Activated CD4-positive, alpha-beta memory T cell treated with anti-CD3 and anti-CD28 coated beads for 36 hours (primary cell): ENCODE data around the gene HHAT. TPM values are rescaled to one million over a fixed set of nuclear protein-coding genes. Genes with fewer than 3 reads are reported as not detected.

Experiments
- CTCF ChIA-PET: fragments of 350-600 bp; sonication (Branson Sonifier 250); formaldehyde crosslinking; loops from one replicate; lab custom pipeline; 2021; ENCODE audit warnings: antibody characterized with exemption, inconsistent platforms; lab: Charles Lee
- POLR2A ChIA-PET: fragments of 350-600 bp; sonication (Branson Sonifier 250); formaldehyde crosslinking; loops from one replicate; lab custom pipeline; 2021; ENCODE audit warnings: antibody characterized with exemption; lab: Charles Lee
- DNase-seq: peaks from one replicate; pipeline ENCODE4 v3.0.0-alpha.2; 2020
- H3K27ac Mint-ChIP-seq: one replicate; pipeline ENCODE4 v1.8.0; 2021; ENCODE audit warnings: mixed read lengths
- H3K27me3 Mint-ChIP-seq: one replicate; pipeline ENCODE4 v1.8.0; 2021; ENCODE audit warnings: mixed read lengths
- H3K36me3 Mint-ChIP-seq: one replicate; pipeline ENCODE4 v1.8.0; 2021; ENCODE audit warnings: mixed read lengths
- H3K4me1 Mint-ChIP-seq: one replicate; pipeline ENCODE4 v1.8.0; 2021; ENCODE audit warnings: low read depth, mixed read lengths
- H3K4me3 Mint-ChIP-seq: one replicate; pipeline ENCODE4 v1.8.0; 2021; ENCODE audit warnings: mild to moderate bottlenecking, mixed read lengths
- H3K9me3 Mint-ChIP-seq: one replicate; pipeline ENCODE4 v1.8.0; 2021; ENCODE audit warnings: mixed read lengths
- intact Hi-C: fragments of 100-400 bp; cut with micrococcal nuclease; formaldehyde crosslinking; loops from one replicate; pipeline ENCODE4 v1.15.1; 2023
- total RNA-seq, 2 experiments: library from RNA; stranded (reverse); gene quantifications; one replicate each; pipeline ENCODE4 v1.2.3, GENCODE V29; 2021

The HHAT gene
- total RNA-seq, 2 experiments from 2014 or later, result 1.6 to 1.8 TPM

DNA sequence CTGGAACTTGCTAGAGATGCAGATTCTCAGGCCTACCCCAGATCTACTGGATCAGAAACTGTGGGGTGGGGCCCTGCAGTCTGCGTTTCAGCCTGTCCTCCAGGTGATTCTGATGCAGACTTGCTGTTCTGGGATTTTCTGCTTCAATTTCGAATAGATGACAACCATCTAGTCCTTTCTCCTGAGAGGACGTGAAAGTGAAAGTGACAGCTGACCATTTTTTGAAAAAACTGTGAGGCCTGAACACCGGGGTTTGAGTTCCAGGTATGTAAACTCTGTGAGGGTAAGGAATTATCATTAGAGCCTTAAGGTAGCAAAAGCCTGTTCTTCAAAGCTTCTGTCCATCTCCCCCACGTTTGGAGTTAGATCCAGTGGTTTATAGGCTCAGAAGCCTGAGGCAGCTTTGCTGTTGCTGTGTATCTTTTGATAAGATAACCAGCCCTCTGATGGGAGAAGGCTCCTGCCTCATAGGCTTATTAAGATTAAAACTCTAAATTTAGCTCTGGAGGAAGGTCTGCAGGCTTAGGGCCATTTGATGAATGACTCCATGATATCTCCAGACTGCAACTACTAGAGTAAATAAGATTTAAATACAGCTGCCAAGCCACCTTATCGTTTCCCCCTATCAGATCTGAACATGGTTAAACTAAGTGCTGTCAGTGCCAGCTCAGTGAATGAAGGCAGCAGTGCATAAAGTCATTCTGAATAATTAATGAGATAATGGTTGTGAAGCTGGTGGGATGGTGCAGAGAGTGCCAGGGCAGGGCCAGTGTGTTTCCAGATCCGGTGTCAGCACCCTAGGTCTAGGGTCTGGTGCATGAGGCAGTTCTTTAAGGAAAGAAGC lies 335.2 kb downstream of the HHAT start:
- intact Hi-C loops, result no loop called here
- DNase-seq, result no peak
- Mint-ChIP-seq H3K4me1 (peaks cover 3% of the 10 kb centered on the region), H3K4me3 (no peak overlapping the region), H3K27me3 (no peaks in the 10 kb centered on the region), H3K36me3 (no peaks in the 10 kb centered on the region), H3K9me3 (peaks cover 5% of the 10 kb centered on the region), H3K27ac (no peak overlapping the region)
- CTCF ChIA-PET, result no interaction called here
- POLR2A ChIA-PET, result no interaction called here

DNA sequence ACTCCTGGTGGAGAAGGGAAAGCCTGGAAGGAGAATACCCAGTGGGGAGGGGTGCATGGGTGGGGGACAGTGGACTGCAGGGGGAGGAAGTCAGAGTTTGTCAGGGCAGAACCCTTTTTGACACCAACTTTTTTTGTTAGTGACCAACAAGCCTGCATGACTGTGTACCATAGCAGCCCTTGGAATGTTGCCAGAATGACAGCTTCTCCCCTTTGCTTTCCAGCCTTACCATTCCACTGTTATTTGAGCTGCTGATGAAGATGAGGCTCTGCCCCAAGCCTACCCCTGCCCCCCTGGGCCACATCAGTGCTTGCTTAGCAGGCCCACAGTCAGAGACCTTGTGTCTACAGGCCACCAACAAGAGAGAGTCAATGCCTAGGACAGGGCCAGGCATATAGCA lies 341.2 kb downstream of the HHAT start:
- H3K4me1 Mint-ChIP-seq, result no peaks in the 10 kb centered on the region
- H3K36me3 Mint-ChIP-seq, result no peaks in the 10 kb centered on the region
- no peak for DNase-seq
- no peak overlapping the region for H3K4me3 Mint-ChIP-seq
- POLR2A ChIA-PET, result no interaction called here
- peaks cover 3% of the 10 kb centered on the region for H3K9me3 Mint-ChIP-seq
- H3K27ac Mint-ChIP-seq, result no peak overlapping the region
- CTCF ChIA-PET, result no interaction called here
- intact Hi-C loops, result no loop called here
- no peaks in the 10 kb centered on the region for H3K27me3 Mint-ChIP-seq

DNA sequence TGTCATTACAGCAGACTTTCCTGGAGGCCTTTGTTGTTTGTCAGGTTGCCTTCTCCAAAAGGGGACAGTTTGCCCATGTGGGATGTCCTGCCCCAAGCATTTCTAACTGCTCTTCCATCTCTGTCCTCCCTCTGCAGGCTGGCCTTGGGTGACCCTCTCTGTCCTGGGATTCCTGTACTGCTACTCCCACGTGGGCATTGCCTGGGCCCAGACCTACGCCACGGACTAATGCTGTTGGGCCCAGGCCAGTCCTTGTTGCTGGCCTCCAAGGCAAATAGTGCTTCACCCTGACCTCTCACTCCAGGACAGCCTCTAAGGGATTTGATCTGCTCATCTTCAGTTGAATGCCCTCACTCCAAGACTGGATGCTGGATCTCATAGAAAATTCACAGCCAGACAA lies 345.4 kb downstream of the HHAT start:
- H3K9me3 Mint-ChIP-seq, result no peaks in the 10 kb centered on the region
- ChIA-PET POLR2A (interaction anchor here (0.7 kb wide), 1 partner anchor 46 kb away, joined by 3 read pairs; no protein-coding TSS in a partner anchor), CTCF (no interaction called here)
- H3K27ac Mint-ChIP-seq, result no peak overlapping the region
- H3K27me3 Mint-ChIP-seq, result no peaks in the 10 kb centered on the region
- intact Hi-C loops, result no loop called here
- no peak for DNase-seq
- no peaks in the 10 kb centered on the region for H3K36me3 Mint-ChIP-seq
- no peak overlapping the region for H3K4me3 Mint-ChIP-seq
- no peaks in the 10 kb centered on the region for H3K4me1 Mint-ChIP-seq

DNA sequence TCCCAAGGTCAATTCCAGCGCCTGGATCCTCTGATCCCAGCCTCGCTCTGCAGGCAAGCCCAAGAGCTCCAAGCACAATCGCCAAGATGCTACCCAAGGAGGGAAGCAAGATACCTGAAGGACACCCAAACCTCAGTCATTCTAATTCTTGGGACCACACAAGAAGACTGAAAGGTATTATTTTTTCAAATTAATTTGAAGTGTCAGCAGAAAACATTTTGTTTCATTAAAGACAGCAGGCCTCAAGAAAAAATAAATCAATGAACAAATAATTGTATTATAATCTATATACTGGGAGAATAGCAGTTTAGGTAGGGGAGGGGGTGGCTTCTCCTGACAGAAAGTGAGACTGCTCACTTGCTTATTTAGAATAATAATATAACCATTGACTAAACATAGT lies 347.8 kb downstream of the HHAT start:
- intact Hi-C loops, result no loop called here
- no peak overlapping the region for H3K4me3 Mint-ChIP-seq
- H3K4me1 Mint-ChIP-seq, result no peaks in the 10 kb centered on the region
- CTCF ChIA-PET, result no interaction called here
- H3K9me3 Mint-ChIP-seq, result no peaks in the 10 kb centered on the region
- no peak for DNase-seq
- H3K27me3 Mint-ChIP-seq, result no peaks in the 10 kb centered on the region
- H3K36me3 Mint-ChIP-seq, result no peaks in the 10 kb centered on the region
- POLR2A ChIA-PET, result no interaction called here
- no peak overlapping the region for H3K27ac Mint-ChIP-seq

DNA sequence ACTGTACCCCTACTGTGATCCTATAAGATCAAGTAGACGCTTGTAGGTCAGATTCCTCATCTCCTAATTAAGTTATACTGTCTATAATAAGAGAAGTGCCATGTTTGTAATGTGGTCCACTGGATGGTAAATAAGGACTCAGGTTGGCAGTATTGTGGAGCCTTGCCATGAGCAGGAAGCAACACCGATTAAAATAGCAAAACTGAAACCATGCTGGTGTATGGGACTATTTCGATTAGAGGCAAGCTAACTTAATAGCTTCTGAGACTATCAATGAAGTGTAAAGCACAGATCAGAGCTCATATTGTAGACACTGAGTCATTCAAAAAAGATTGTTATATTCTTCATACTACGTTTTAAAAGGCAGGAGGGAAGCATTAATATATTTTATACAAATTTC lies 348.8 kb downstream of the HHAT start:
- Mint-ChIP-seq H3K27ac (no peak overlapping the region), H3K4me3 (no peak overlapping the region), H3K4me1 (no peaks in the 10 kb centered on the region), H3K27me3 (no peaks in the 10 kb centered on the region), H3K9me3 (no peaks in the 10 kb centered on the region), H3K36me3 (no peaks in the 10 kb centered on the region)
- intact Hi-C loops, result no loop called here
- ChIA-PET POLR2A (no interaction called here), CTCF (interaction anchor here (0.9 kb wide), 1 partner anchor 12 kb away, joined by 4 read pairs; no protein-coding TSS in a partner anchor)
- no peak for DNase-seq

DNA sequence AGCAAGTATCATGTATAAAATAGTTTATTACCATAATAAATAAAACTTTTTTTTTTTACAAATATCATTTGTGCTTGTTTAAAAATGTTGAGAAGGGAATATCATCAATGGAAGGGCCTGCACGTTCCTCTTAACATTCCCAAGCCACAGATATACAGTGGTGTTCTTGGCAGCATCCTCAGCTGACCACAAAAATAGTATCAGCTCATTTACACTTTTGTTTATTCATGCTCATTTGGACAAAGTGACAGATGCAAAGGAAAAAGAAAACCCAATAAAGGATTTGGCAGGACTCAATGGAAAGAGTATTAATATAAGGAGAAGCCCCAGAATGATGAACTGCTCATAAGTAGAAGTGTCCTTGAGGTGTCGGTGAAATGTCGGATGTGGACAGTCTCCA lies 349.6 kb downstream of the HHAT start:
- DNase-seq, result no peak
- Mint-ChIP-seq H3K4me3 (no peak overlapping the region), H3K9me3 (no peaks in the 10 kb centered on the region), H3K4me1 (no peaks in the 10 kb centered on the region), H3K27ac (no peak overlapping the region), H3K36me3 (no peaks in the 10 kb centered on the region), H3K27me3 (no peaks in the 10 kb centered on the region)
- ChIA-PET POLR2A (no interaction called here), CTCF (interaction anchor here (0.9 kb wide), 1 partner anchor 11 kb away, joined by 4 read pairs; no protein-coding TSS in a partner anchor)
- intact Hi-C loops, result no loop called here

DNA sequence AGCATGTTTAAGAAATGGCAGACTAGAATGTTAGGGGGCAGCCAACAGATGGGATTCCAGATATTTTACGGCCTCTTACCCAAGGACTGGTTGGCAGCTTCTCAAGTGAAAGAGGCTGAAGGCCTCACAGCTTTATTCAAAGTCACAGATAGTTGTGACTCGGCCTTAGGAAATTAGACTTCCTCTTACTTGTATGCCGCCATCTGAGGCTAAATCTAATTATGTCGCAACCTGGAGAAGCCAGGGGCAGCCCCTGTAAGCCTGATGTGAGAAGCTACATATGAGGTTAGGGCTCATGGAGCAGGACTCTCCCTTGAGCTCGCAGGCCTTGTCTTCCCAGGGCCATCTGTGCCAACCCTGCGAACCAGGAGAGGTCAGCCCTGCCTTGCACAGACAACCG lies 352.5 kb downstream of the HHAT start:
- H3K27me3 Mint-ChIP-seq, result no peaks in the 10 kb centered on the region
- CTCF ChIA-PET, result no interaction called here
- no peaks in the 10 kb centered on the region for H3K36me3 Mint-ChIP-seq
- no peak for DNase-seq
- H3K9me3 Mint-ChIP-seq, result no peaks in the 10 kb centered on the region
- no peak overlapping the region for H3K4me3 Mint-ChIP-seq
- intact Hi-C loops, result loop anchor here (10.0 kb wide), 1 partner anchor 276 kb away; no protein-coding TSS in a partner anchor
- POLR2A ChIA-PET, result no interaction called here
- no peak overlapping the region for H3K27ac Mint-ChIP-seq
- no peaks in the 10 kb centered on the region for H3K4me1 Mint-ChIP-seq

DNA sequence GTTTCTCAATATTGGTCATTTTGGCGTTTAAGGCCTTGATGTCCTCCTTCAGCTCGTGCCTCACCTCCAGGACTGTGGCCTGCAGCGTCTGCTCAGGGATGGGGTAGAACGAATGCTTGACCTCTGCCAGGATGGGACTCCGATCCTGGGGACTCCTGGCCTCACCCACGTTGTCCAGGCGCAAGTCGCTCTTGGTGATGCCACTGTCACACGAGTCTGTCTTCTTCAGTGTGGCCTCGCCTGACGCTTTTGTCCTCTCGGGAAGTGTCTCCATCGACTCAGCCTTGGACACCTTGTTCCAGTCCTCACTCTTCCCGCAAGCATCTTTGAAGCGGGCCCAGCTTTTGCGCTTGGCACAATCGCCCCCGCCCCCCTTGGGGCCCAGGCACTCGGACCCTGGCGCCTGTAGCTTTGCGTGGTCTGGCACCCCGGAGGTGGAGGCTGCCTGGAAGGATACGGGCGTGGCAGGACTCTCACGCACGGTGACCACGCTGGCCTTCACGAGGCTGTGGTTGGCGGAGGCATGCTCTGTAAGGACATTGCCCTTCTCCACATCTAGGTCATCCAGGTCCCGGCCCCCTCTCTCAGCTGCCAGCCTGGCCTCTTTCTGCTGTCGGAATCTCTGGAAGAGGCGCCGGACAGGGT lies 354.8 kb downstream of the HHAT start:
- POLR2A ChIA-PET, result no interaction called here
- no peak for DNase-seq
- Mint-ChIP-seq H3K4me3 (no peak overlapping the region), H3K4me1 (no peaks in the 10 kb centered on the region), H3K36me3 (no peaks in the 10 kb centered on the region), H3K9me3 (no peaks in the 10 kb centered on the region), H3K27me3 (no peaks in the 10 kb centered on the region), H3K27ac (no peak overlapping the region)
- intact Hi-C loops, result loop anchor here (10.0 kb wide), 1 partner anchor 279 kb away; no protein-coding TSS in a partner anchor
- CTCF ChIA-PET, result no interaction called here

DNA sequence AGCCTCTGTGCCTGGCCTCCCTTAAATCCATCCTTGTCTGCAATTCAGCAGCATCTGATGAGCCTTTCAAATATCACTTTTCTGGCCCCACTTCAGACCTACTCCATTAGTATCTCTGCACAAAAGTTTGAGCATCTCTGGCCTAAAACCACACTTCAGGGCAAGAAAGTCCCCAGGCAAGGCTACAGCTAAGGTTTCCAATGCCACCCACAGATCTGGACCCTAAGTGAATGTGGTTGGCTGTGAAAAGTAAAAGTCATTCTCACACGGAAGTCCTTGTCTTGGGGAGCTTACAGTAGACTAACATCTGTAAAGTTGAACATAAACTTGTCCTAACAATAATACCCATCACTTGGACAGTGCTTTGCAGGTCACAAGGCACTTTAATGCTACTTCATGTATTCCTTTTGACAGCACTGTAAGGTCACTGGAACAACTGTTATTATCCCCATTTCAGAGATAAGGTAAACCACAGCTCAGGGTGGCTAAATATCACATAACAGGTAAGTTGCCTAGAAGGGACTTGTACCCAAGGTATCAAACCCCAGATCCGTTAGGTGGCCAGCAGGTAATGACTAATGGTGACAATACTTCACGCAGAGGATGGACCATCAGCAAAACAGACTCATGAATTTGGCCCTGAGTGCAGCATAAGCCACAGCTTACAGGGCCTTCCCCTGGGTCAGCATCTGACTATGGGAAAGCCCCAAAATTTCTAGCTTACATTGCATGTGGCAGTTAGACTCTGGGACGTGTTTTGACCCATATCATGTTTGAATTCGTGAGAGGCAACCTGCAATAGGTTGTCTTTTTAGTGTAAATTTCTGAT lies 356.0 kb downstream of the HHAT start:
- POLR2A ChIA-PET, result no interaction called here
- H3K4me3 Mint-ChIP-seq, result no peak overlapping the region
- intact Hi-C loops, result loop anchor here (10.0 kb wide), 1 partner anchor 280 kb away; no protein-coding TSS in a partner anchor
- H3K4me1 Mint-ChIP-seq, result no peaks in the 10 kb centered on the region
- no peak overlapping the region for H3K27ac Mint-ChIP-seq
- CTCF ChIA-PET, result interaction anchor here (0.8 kb wide), 1 partner anchor 450 kb away, joined by 3 read pairs; no protein-coding TSS in a partner anchor
- DNase-seq, result peak; percentile 14
- H3K36me3 Mint-ChIP-seq, result no peaks in the 10 kb centered on the region
- H3K9me3 Mint-ChIP-seq, result no peaks in the 10 kb centered on the region
- H3K27me3 Mint-ChIP-seq, result no peaks in the 10 kb centered on the region

DNA sequence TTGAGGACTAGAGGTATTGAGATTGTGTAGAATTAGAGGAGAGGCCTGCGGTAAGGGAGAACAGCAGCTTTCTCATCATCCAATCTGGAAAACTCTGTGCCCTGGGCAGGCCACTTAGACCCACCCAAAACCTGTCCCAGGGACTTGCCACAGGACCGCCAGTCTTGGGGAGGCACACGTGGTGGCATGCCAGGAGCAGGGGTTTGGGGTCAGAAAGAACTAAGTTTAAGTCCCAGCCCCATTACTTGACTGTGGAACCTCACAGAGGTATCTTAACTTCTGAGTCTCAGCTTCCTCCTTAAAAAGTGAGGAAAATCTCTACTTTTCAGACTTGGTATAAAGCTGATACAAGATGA lies 356.6 kb downstream of the HHAT start:
- no peaks in the 10 kb centered on the region for H3K4me1 Mint-ChIP-seq
- H3K9me3 Mint-ChIP-seq, result no peaks in the 10 kb centered on the region
- ChIA-PET CTCF (no interaction called here), POLR2A (no interaction called here)
- H3K4me3 Mint-ChIP-seq, result no peak overlapping the region
- H3K27me3 Mint-ChIP-seq, result no peaks in the 10 kb centered on the region
- DNase-seq, result no peak
- no peaks in the 10 kb centered on the region for H3K36me3 Mint-ChIP-seq
- no peak overlapping the region for H3K27ac Mint-ChIP-seq
- intact Hi-C loops, result loop anchor here (10.0 kb wide), 1 partner anchor 280 kb away; no protein-coding TSS in a partner anchor

DNA sequence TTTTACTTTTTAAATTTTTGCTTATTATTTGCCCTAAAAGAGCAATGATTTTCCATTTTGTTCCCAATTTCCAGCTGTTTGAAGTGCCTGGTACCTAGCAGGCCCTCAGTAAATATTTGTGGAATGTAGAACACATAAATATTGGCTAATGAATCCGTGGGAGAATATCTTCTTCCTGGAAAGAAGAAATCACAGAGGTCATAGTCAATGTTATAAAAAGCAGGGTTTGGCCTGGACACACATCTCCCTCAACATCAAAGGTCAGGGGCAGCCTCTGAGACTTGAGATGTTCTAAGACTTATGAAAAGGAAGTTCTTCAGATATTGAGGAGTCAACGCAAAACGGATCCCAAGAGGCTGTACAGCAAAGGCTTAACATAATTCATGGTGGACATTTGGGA lies 358.1 kb downstream of the HHAT start:
- intact Hi-C loops, result loop anchor here (10.0 kb wide), 1 partner anchor 282 kb away; no protein-coding TSS in a partner anchor
- Mint-ChIP-seq H3K27ac (no peak overlapping the region), H3K9me3 (no peaks in the 10 kb centered on the region), H3K27me3 (no peaks in the 10 kb centered on the region), H3K4me3 (no peak overlapping the region), H3K4me1 (no peaks in the 10 kb centered on the region), H3K36me3 (no peaks in the 10 kb centered on the region)
- DNase-seq, result no peak
- ChIA-PET POLR2A (no interaction called here), CTCF (no interaction called here)
